ENCODE measurements around the gene SOX4. TPM values are rescaled to one million over a fixed set of nuclear protein-coding genes. Genes with fewer than 3 reads are reported as not detected.

The SOX4 gene
- total and polyA plus RNA-seq, 4 donors = 8.2 to 61.4 (median 19.9) TPM

- Histone ChIP-seq H3K9me3 (ENCODE audit: control insufficient read depth in 4 of 4, insufficient read depth in 3 of 4, low read length in 3 of 4) (no peaks in the 10 kb centered on the region), H3K4me3 (no peak overlapping the region), H3K27me3 (ENCODE audit: control insufficient read depth in 3 of 3, insufficient read depth in 3 of 3, low read length in 2 of 3) (no peaks in the 10 kb centered on the region), H3K36me3 (ENCODE audit: control insufficient read depth in 4 of 4, insufficient read depth in 4 of 4, low read length in 4 of 4) (peaks cover 0 to 7% (median 0%) of the 10 kb centered on the region in 4 donors), H3K4me1 (ENCODE audit: control insufficient read depth in 5 of 5, insufficient read depth in 5 of 5, low read length in 5 of 5) (peaks cover 0 to 17% (median 0%) of the 10 kb centered on the region in 5 donors), H3K9ac (ENCODE audit: insufficient read depth in 1 of 2, low read length in 2 of 2) (no peak overlapping the region), H3K27ac (ENCODE audit: low read depth in 1 of 2, low read length in 1 of 2) (no peak overlapping the region)
- TF ChIP-seq CTCF (IDR thresholded peaks at IDR 0.05; ENCODE audit: control extremely low read depth, extremely low read depth) = no peak
- no peak for DNase-seq
- WGBS, 2 donors = 66 to 74% methylated on average over 2 of the region's 2 CpGs
- no peak for ATAC-seq (ENCODE audit: insufficient read depth, low FRiP score)
These were observed 2.1 kb upstream of the SOX4 start for GRCh38 chr6:21591446-21591845.

- Histone ChIP-seq H3K9me3 (ENCODE audit: control insufficient read depth in 4 of 4, insufficient read depth in 3 of 4, low read length in 3 of 4) (no peaks in the 10 kb centered on the region), H3K9ac (ENCODE audit: insufficient read depth in 1 of 2, low read length in 2 of 2) (no peak overlapping the region), H3K27me3 (ENCODE audit: control insufficient read depth in 3 of 3, insufficient read depth in 3 of 3, low read length in 2 of 3) (no peaks in the 10 kb centered on the region), H3K4me3 (no peak overlapping the region), H3K36me3 (ENCODE audit: control insufficient read depth in 4 of 4, insufficient read depth in 4 of 4, low read length in 4 of 4) (peaks cover 0 to 14% (median under 1%) of the 10 kb centered on the region in 4 donors), H3K4me1 (ENCODE audit: control insufficient read depth in 5 of 5, insufficient read depth in 5 of 5, low read length in 5 of 5) (peaks cover 0 to 12% (median 0%) of the 10 kb centered on the region in 5 donors), H3K27ac (ENCODE audit: low read depth in 1 of 2, low read length in 1 of 2) (peak overlapping the region in 1 of 2 donors; percentile 22)
- no peak for TF ChIP-seq CTCF (IDR thresholded peaks at IDR 0.05; ENCODE audit: control extremely low read depth, extremely low read depth)
- no peak for DNase-seq
- ATAC-seq (ENCODE audit: insufficient read depth, low FRiP score) = no peak
- WGBS, 2 donors = 0 to 4% methylated on average over 1 of the region's 1 CpG
These were observed 598 bp upstream of the SOX4 start for GRCh38 chr6:21592953-21593352.

GRCh38 chr6:21593927-21594415, 420 bp downstream of the SOX4 start:
- ATAC-seq (ENCODE audit: insufficient read depth, low FRiP score) = peak; percentile 16
- WGBS, 2 donors = 0% methylated on average over 19 of the region's 19 CpGs
- DNase-seq = no peak
- Histone ChIP-seq H3K27ac (ENCODE audit: low read depth in 1 of 2, low read length in 1 of 2) (peak overlapping the region; percentile 88 to 98), H3K9me3 (ENCODE audit: control insufficient read depth in 4 of 4, insufficient read depth in 3 of 4, low read length in 3 of 4) (no peaks in the 10 kb centered on the region), H3K27me3 (ENCODE audit: control insufficient read depth in 3 of 3, insufficient read depth in 3 of 3, low read length in 2 of 3) (no peaks in the 10 kb centered on the region), H3K9ac (ENCODE audit: insufficient read depth in 1 of 2, low read length in 2 of 2) (peak overlapping the region; percentile 73 to 90), H3K4me3 (peak overlapping the region; percentile 92), H3K4me1 (ENCODE audit: control insufficient read depth in 5 of 5, insufficient read depth in 5 of 5, low read length in 5 of 5) (peaks cover 0 to 20% (median 4%) of the 10 kb centered on the region in 5 donors), H3K36me3 (ENCODE audit: control insufficient read depth in 4 of 4, insufficient read depth in 4 of 4, low read length in 4 of 4) (peaks cover 0 to 23% (median 4%) of the 10 kb centered on the region in 4 donors)
- no peak for TF ChIP-seq CTCF (IDR thresholded peaks at IDR 0.05; ENCODE audit: control extremely low read depth, extremely low read depth)

Data from lung (tissue), 12 donors.